ENCODE data around the gene GCSH.
"Not testable (repeated sequence)": the region's sequence is repeated elsewhere in the genome, so short reads cannot be mapped to it uniquely, and the experiment has no call there.

GCSH gene

GRCh38 chr16:81117436-81117835 is 21.2 kb upstream of the GCSH start:
- Histone ChIP-seq H3K9me2 (replicated peaks; ENCODE audit: insufficient read depth, low read length) (no peaks in the 10 kb centered on the region), H3F3A (ENCODE audit: insufficient read depth) (no peaks in the 10 kb centered on the region), H3K4me3 (ENCODE audit: insufficient read depth, low read length, poor library complexity, severe bottlenecking) (no peak overlapping the region), H2AFZ (ENCODE audit: low read depth, low read length, severe bottlenecking) (no peak overlapping the region), H3K79me2 (ENCODE audit: insufficient read depth, low read length) (no peaks in the 10 kb centered on the region), H3K27ac (ENCODE audit: low read depth, low read length) (no peak overlapping the region), H3K27me3 (ENCODE audit: low read length) (no peaks in the 10 kb centered on the region), H3K9me3 (ENCODE audit: insufficient read depth, low read length) (no peaks in the 10 kb centered on the region), H4K20me1 (ENCODE audit: low read depth, low read length) (no peaks in the 10 kb centered on the region), H3K4me2 (ENCODE audit: low read depth, low read length, poor library complexity, severe bottlenecking) (no peak overlapping the region), H3K9ac (ENCODE audit: low read length) (no peak overlapping the region), H3K36me3 (ENCODE audit: low read length) (no peaks in the 10 kb centered on the region)
- TF ChIP-seq EZH2phosphoT487 (conservative IDR thresholded peaks at IDR 0.05; ENCODE audit: low read length), result no peak
- no peak for TF ChIP-seq CTCF (IDR thresholded peaks at IDR 0.05; ENCODE audit: insufficient read depth, low read length, poor library complexity, severe bottlenecking)

- H3K27me3 ChIP-seq (ENCODE audit: low read length), result no peaks in the 10 kb centered on the region
- no peaks in the 10 kb centered on the region for H3K79me2 ChIP-seq (ENCODE audit: insufficient read depth, low read length)
- no peaks in the 10 kb centered on the region for H4K20me1 ChIP-seq (ENCODE audit: low read depth, low read length)
- H3K4me2 ChIP-seq (ENCODE audit: low read depth, low read length, poor library complexity, severe bottlenecking), result no peak overlapping the region
- no peaks in the 10 kb centered on the region for H3K36me3 ChIP-seq (ENCODE audit: low read length)
- no peaks in the 10 kb centered on the region for H3K9me3 ChIP-seq (ENCODE audit: insufficient read depth, low read length)
- no peaks in the 10 kb centered on the region for H3K9me2 ChIP-seq (replicated peaks; ENCODE audit: insufficient read depth, low read length)
- H3K9ac ChIP-seq (ENCODE audit: low read length), result no peak overlapping the region
- TF ChIP-seq EZH2phosphoT487 (conservative IDR thresholded peaks at IDR 0.05; ENCODE audit: low read length) (no peak), CTCF (IDR thresholded peaks at IDR 0.05; ENCODE audit: insufficient read depth, low read length, poor library complexity, severe bottlenecking) (no peak)
- no peak overlapping the region for H2AFZ ChIP-seq (ENCODE audit: low read depth, low read length, severe bottlenecking)
- no peak overlapping the region for H3K4me3 ChIP-seq (ENCODE audit: insufficient read depth, low read length, poor library complexity, severe bottlenecking)
- H3K27ac ChIP-seq (ENCODE audit: low read depth, low read length), result no peak overlapping the region
- no peaks in the 10 kb centered on the region for H3F3A ChIP-seq (ENCODE audit: insufficient read depth)
Measured at GRCh38 chr16:81116285-81116684, 20.1 kb upstream of the GCSH start.

- no peak overlapping the region for H3K4me2 ChIP-seq (ENCODE audit: low read depth, low read length, poor library complexity, severe bottlenecking)
- no peaks in the 10 kb centered on the region for H3F3A ChIP-seq (ENCODE audit: insufficient read depth)
- TF ChIP-seq EZH2phosphoT487 (conservative IDR thresholded peaks at IDR 0.05; ENCODE audit: low read length) (no peak), CTCF (IDR thresholded peaks at IDR 0.05; ENCODE audit: insufficient read depth, low read length, poor library complexity, severe bottlenecking) (no peak)
- no peaks in the 10 kb centered on the region for H3K79me2 ChIP-seq (ENCODE audit: insufficient read depth, low read length)
- H2AFZ ChIP-seq (ENCODE audit: low read depth, low read length, severe bottlenecking), result no peak overlapping the region
- no peaks in the 10 kb centered on the region for H3K27me3 ChIP-seq (ENCODE audit: low read length)
- no peak overlapping the region for H3K4me3 ChIP-seq (ENCODE audit: insufficient read depth, low read length, poor library complexity, severe bottlenecking)
- H3K36me3 ChIP-seq (ENCODE audit: low read length), result no peaks in the 10 kb centered on the region
- no peak overlapping the region for H3K9ac ChIP-seq (ENCODE audit: low read length)
- H4K20me1 ChIP-seq (ENCODE audit: low read depth, low read length), result no peaks in the 10 kb centered on the region
- no peak overlapping the region for H3K27ac ChIP-seq (ENCODE audit: low read depth, low read length)
- H3K9me3 ChIP-seq (ENCODE audit: insufficient read depth, low read length), result no peaks in the 10 kb centered on the region
- H3K9me2 ChIP-seq (replicated peaks; ENCODE audit: insufficient read depth, low read length), result no peaks in the 10 kb centered on the region
Measured at GRCh38 chr16:81112453-81112852, 16.3 kb upstream of the GCSH start.

- not testable (repeated sequence) for H3F3A ChIP-seq (ENCODE audit: insufficient read depth); H3K4me2 ChIP-seq (ENCODE audit: low read depth, low read length, poor library complexity, severe bottlenecking); H3K27ac ChIP-seq (ENCODE audit: low read depth, low read length); H3K79me2 ChIP-seq (ENCODE audit: insufficient read depth, low read length); H3K27me3 ChIP-seq (ENCODE audit: low read length); H4K20me1 ChIP-seq (ENCODE audit: low read depth, low read length); H3K9me3 ChIP-seq (ENCODE audit: insufficient read depth, low read length); H2AFZ ChIP-seq (ENCODE audit: low read depth, low read length, severe bottlenecking); H3K36me3 ChIP-seq (ENCODE audit: low read length); H3K4me3 ChIP-seq (ENCODE audit: insufficient read depth, low read length, poor library complexity, severe bottlenecking); H3K9me2 ChIP-seq (replicated peaks; ENCODE audit: insufficient read depth, low read length); H3K9ac ChIP-seq (ENCODE audit: low read length)
Measured at GRCh38 chr16:81109274-81109673, 13.1 kb upstream of the GCSH start.

All from SU-DHL-6 (cell line).